IPS-11a (cell line): ENCODE data around the gene UBE2J1.

Source experiments
- H3K4me3 ChIP-seq: one replicate; pipeline ENCODE4 v1.5.1; 2013; ENCODE audit warnings: low read depth, low read length, control low read depth

The UBE2J1 gene

GRCh38 chr6:89291256-89291819 lies 61.2 kb downstream of the UBE2J1 start:
- H3K4me3 ChIP-seq: no peak overlapping the region

GRCh38 chr6:89290401-89291155 lies 61.9 kb downstream of the UBE2J1 start:
- H3K4me3 ChIP-seq: no peak overlapping the region

- no peak overlapping the region for H3K4me3 ChIP-seq
These were observed 62.8 kb downstream of the UBE2J1 start for GRCh38 chr6:89289710-89290109.

- H3K4me3 ChIP-seq: no peak overlapping the region
These were observed 65.0 kb downstream of the UBE2J1 start for GRCh38 chr6:89287351-89288028.

GRCh38 chr6:89286516-89286915 lies 66.0 kb downstream of the UBE2J1 start:
- no peak overlapping the region for H3K4me3 ChIP-seq

- no peak overlapping the region for H3K4me3 ChIP-seq
These were observed 67.4 kb downstream of the UBE2J1 start for GRCh38 chr6:89284963-89285735.

GRCh38 chr6:89284081-89284480 lies 68.4 kb downstream of the UBE2J1 start:
- H3K4me3 ChIP-seq: no peak overlapping the region

GRCh38 chr6:89282749-89283148 lies 69.8 kb downstream of the UBE2J1 start:
- H3K4me3 ChIP-seq: no peak overlapping the region

- no peak overlapping the region for H3K4me3 ChIP-seq
These were observed 70.7 kb downstream of the UBE2J1 start for GRCh38 chr6:89281779-89282246.

GRCh38 chr6:89278956-89279355 lies 73.6 kb downstream of the UBE2J1 start:
- no peak overlapping the region for H3K4me3 ChIP-seq
